ENCODE measurements around the gene ARPC3. TPM values are rescaled to one million over a fixed set of nuclear protein-coding genes. Genes with fewer than 3 reads are reported as not detected.

ARPC3 gene
- total and polyA plus RNA-seq, 9 of the 15 experiments (the other 6 are each of a cell fraction or from before 2014, with no cell fraction given), result 74.2 to 575 (median 345) TPM

GRCh38 chr12:110468214-110469048 is 18.3 kb upstream of the ARPC3 start, which contains the start of the genes FAM216A and GPN3 (continued):
- TF ChIP-seq ZBTB40 (IDR thresholded peaks at IDR 0.05) (no peak), ZBTB40 (CRISPR knock-in tag; IDR thresholded peaks at IDR 0.05) (no peak), HDAC1 (IDR thresholded peaks at IDR 0.05) (peak in 1 of 2 experiments; percentile 59; a peak in 1 of 4 replicates), ZBTB12 (CRISPR knock-in tag; IDR thresholded peaks at IDR 0.05) (no peak), FOXK1 (CRISPR knock-in tag; IDR thresholded peaks at IDR 0.05; ENCODE audit: borderline replicate concordance) (no peak), TSC22D4 (tag; IDR thresholded peaks at IDR 0.05) (no peak), NCOA2 (IDR thresholded peaks at IDR 0.05; ENCODE audit: partially characterized antibody in 2 of 2) (no peak), EGR1 (conservative IDR thresholded peaks at IDR 0.05) (peak; percentile 79), OTX1 (CRISPR knock-in tag; IDR thresholded peaks at IDR 0.05) (no peak), CHD2 (IDR thresholded peaks at IDR 0.05; ENCODE audit: low read depth, low read length) (peak; percentile 96), ELF1 (tag; IDR thresholded peaks at IDR 0.05) (no peak), TBP (optimal IDR thresholded peaks at IDR 0.05; ENCODE audit: low read depth, low read length) (peak; percentile 82), SREBF2 (CRISPR knock-in tag; IDR thresholded peaks at IDR 0.05) (no peak)
- TF ChIP-seq, protein P1, sequence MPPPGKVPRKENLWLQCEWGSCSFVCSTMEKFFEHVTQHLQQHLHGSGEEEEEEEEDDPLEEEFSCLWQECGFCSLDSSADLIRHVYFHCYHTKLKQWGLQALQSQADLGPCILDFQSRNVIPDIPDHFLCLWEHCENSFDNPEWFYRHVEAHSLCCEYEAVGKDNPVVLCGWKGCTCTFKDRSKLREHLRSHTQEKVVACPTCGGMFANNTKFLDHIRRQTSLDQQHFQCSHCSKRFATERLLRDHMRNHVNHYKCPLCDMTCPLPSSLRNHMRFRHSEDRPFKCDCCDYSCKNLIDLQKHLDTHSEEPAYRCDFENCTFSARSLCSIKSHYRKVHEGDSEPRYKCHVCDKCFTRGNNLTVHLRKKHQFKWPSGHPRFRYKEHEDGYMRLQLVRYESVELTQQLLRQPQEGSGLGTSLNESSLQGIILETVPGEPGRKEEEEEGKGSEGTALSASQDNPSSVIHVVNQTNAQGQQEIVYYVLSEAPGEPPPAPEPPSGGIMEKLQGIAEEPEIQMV (tag; conservative IDR thresholded peaks at IDR 0.05; ENCODE audit: low read depth), result peak; percentile 18; the same call in 1 of the 2 replicates
- TF ChIP-seq, protein P2, sequence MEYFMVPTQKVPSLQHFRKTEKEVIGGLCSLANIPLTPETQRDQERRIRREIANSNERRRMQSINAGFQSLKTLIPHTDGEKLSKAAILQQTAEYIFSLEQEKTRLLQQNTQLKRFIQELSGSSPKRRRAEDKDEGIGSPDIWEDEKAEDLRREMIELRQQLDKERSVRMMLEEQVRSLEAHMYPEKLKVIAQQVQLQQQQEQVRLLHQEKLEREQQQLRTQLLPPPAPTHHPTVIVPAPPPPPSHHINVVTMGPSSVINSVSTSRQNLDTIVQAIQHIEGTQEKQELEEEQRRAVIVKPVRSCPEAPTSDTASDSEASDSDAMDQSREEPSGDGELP (CRISPR knock-in tag; IDR thresholded peaks at IDR 0.05; ENCODE audit: borderline replicate concordance), result peak; percentile 95
